Stimulated activated CD4-positive, alpha-beta T cell treated with anti-CD3 and anti-CD28 coated beads, Interleukin-2, amount 100 ng/mL, for 24 hours (primary cell): ENCODE results near the gene ULK2.

Source experiments
- DNase-seq, 2 donors: peaks; one replicate each; pipeline ENCODE4 v3.0.0-alpha.2; 2020

The ULK2 gene

DNA sequence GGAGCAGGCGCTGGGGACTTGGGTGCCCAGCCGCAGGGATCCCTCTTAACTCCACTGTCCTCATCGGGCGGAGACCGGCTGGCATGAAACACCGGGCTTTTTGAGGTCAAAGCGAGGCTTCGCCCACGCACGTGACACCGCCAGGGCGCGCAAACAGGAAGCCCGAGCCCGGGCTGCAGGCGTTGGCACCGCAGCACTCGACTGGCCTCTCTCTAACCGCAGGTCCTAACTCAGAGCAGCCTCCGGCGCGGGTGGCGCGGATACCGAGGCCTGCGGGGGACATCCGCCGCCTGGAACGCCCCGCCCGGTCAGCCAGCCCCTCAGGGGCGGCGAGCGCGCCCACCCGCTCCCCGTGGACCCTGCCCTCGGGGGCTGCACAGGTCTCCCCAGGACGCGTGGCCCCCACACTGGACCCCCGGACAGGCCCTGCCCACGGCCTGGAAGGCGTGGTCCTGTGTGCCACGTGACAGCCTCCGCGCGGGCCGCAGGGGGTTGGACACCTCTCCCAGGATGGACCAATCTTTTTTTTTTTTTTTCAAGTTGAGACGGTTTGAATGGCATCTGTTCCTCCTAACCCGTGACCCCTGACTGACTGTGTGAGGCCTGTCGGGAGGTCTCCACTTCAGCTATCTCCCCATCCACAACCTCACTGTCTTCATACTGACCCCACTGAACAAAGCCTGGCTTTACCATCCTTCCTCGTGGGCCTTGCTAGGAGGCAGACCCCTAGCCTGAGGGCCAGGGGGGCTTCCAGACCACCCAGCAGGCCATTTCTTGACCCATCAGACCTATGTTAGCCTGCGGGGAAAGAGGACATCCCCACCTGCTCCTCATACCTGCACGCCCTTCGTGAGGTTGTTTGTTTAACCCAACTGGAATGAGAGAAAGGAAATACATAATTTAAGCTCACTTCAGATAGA is 143.0 kb downstream of the ULK2 start:
- peak; percentile 59 to 63 for DNase-seq

DNA sequence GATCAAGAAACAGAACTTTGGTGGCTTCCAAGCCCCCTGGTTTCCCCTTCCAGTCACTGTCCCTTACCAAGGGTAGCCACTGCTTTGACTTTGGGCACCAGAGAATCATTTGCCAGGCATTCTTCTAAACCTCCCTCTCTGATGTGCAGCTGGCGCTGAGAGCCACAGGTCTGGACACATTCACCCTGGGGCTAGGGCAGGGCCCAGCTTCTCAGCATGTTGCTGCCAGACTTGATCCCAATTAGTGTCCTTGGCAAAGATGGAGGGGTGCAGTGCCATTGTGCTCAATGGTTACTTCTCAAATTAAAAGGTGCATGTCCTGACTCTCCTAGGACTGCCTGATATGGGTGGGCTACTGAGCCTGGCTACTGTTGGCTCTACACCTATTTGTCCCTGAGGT is 143.8 kb downstream of the ULK2 start:
- no peak for DNase-seq
